Left ventricle myocardium inferior (tissue), 1 donor: ENCODE data around the gene LMF1. TPM values are rescaled to one million over a fixed set of nuclear protein-coding genes. Genes with fewer than 3 reads are reported as not detected.

Source experiments
- DNase-seq: peaks from one replicate; pipeline ENCODE4 v3.0.0-alpha.2; 2020
- H3K27ac ChIP-seq: fragments of 200-600 bp; replicated peaks from 2 replicates; pipeline ENCODE4 v1.8.0; 2021
- H3K27me3 ChIP-seq: fragments of 200-600 bp; 2 replicates; pipeline ENCODE4 v1.8.0; 2021; ENCODE audit warnings: low read depth
- H3K36me3 ChIP-seq: fragments of 200-600 bp; 2 replicates; pipeline ENCODE4 v1.8.0; 2021
- H3K4me1 ChIP-seq: fragments of 200-600 bp; 2 replicates; pipeline ENCODE4 v1.8.0; 2021
- H3K4me3 ChIP-seq: fragments of 200-600 bp; 2 replicates; pipeline ENCODE4 v1.8.0; 2021; ENCODE audit warnings: mild to moderate bottlenecking, moderate library complexity
- H3K9me3 ChIP-seq: fragments of 200-600 bp; replicated peaks from 2 replicates; pipeline ENCODE4 v1.8.0; 2021
- CTCF ChIP-seq: fragments of 200-600 bp; IDR thresholded peaks from 2 replicates; pipeline ENCODE4 v1.8.0; 2021; ENCODE audit warnings: antibody characterized with exemption, mild to moderate bottlenecking, borderline replicate concordance
- intact Hi-C: fragments of 100-400 bp; cut with micrococcal nuclease; formaldehyde crosslinking; loops from one replicate; pipeline ENCODE4 v1.11.0; 2022
- total RNA-seq: library from RNA; stranded (reverse); fragmentation: NEBNext Ultra II Directional; extraction: Animal tissue kit (Norgen Biotek cat#: 25700); gene quantifications from one replicate; pipeline ENCODE4 v1.2.1, GENCODE V29; 2021
- donor health status: DM: no; HTN: yes; CAD: no; lungs with severe emphysema.

LMF1 gene
- total RNA-seq, 1 donor from 2014 or later, result 6.6 TPM

GRCh38 chr16:1007284-1007850, 36.6 kb upstream of the LMF1 start:
- TF ChIP-seq CTCF, result no peak
- Histone ChIP-seq H3K27ac (no peak overlapping the region), H3K4me3 (no peak overlapping the region), H3K9me3 (no peaks in the 10 kb centered on the region), H3K4me1 (no peaks in the 10 kb centered on the region), H3K27me3 (peaks cover 88% of the 10 kb centered on the region), H3K36me3 (no peaks in the 10 kb centered on the region)
- no peak for DNase-seq
- intact Hi-C loops, result no loop called here

- H3K4me1 ChIP-seq, result no peaks in the 10 kb centered on the region
- no peaks in the 10 kb centered on the region for H3K9me3 ChIP-seq
- H3K27me3 ChIP-seq, result peaks cover 88% of the 10 kb centered on the region
- H3K27ac ChIP-seq, result no peak overlapping the region
- H3K4me3 ChIP-seq, result no peak overlapping the region
- DNase-seq, result no peak
- TF ChIP-seq CTCF, result no peak
- no peaks in the 10 kb centered on the region for H3K36me3 ChIP-seq
- intact Hi-C loops, result no loop called here
Observed at GRCh38 chr16:1006781-1007180, 36.0 kb upstream of the LMF1 start.

GRCh38 chr16:1005286-1005685, 34.5 kb upstream of the LMF1 start:
- no peak for TF ChIP-seq CTCF
- H3K27me3 ChIP-seq, result peaks cover 90% of the 10 kb centered on the region
- no peak for DNase-seq
- intact Hi-C loops, result no loop called here
- no peaks in the 10 kb centered on the region for H3K4me1 ChIP-seq
- H3K4me3 ChIP-seq, result no peak overlapping the region
- no peaks in the 10 kb centered on the region for H3K9me3 ChIP-seq
- no peaks in the 10 kb centered on the region for H3K36me3 ChIP-seq
- H3K27ac ChIP-seq, result no peak overlapping the region

GRCh38 chr16:1003391-1004347, 32.9 kb upstream of the LMF1 start:
- no peaks in the 10 kb centered on the region for H3K9me3 ChIP-seq
- intact Hi-C loops, result no loop called here
- H3K27me3 ChIP-seq, result peaks cover 90% of the 10 kb centered on the region
- no peaks in the 10 kb centered on the region for H3K36me3 ChIP-seq
- no peaks in the 10 kb centered on the region for H3K4me1 ChIP-seq
- DNase-seq, result no peak
- no peak overlapping the region for H3K4me3 ChIP-seq
- no peak overlapping the region for H3K27ac ChIP-seq
- TF ChIP-seq CTCF, result no peak

- H3K36me3 ChIP-seq, result no peaks in the 10 kb centered on the region
- no peaks in the 10 kb centered on the region for H3K9me3 ChIP-seq
- intact Hi-C loops, result no loop called here
- no peak overlapping the region for H3K4me3 ChIP-seq
- no peak overlapping the region for H3K27ac ChIP-seq
- H3K4me1 ChIP-seq, result peaks cover 8% of the 10 kb centered on the region
- no peak for DNase-seq
- H3K27me3 ChIP-seq, result peaks cover 90% of the 10 kb centered on the region
- no peak for TF ChIP-seq CTCF
Observed at GRCh38 chr16:1002399-1003166, 31.8 kb upstream of the LMF1 start.
